Measurements from ENCODE around the gene OGFRL1. TPM values are rescaled to one million over a fixed set of nuclear protein-coding genes. Genes with fewer than 3 reads are reported as not detected.

The OGFRL1 gene
- total RNA-seq, 1 donor from 2014 or later = 35.3 TPM

GRCh38 chr6:71268735-71269437 lies 19.7 kb upstream of the OGFRL1 start:
- no peak overlapping the region for H3K9ac ChIP-seq (ENCODE audit: low read length)
- no peak overlapping the region for H3K4me3 ChIP-seq (ENCODE audit: insufficient read depth, low read depth, low read length)
- no peaks in the 10 kb centered on the region for H3K36me3 ChIP-seq (ENCODE audit: insufficient read depth, low read length)
- no peaks in the 10 kb centered on the region for H3K4me1 ChIP-seq (ENCODE audit: insufficient read depth, low read length)
- TF ChIP-seq EZH2 (IDR thresholded peaks at IDR 0.05; ENCODE audit: insufficient read depth, low read length) (no peak), CTCF (IDR thresholded peaks at IDR 0.05; ENCODE audit: insufficient read depth, low read depth, low read length) (no peak)
- H3K9me3 Mint-ChIP-seq (ENCODE audit: unreplicated experiment) = peaks cover 17% of the 10 kb centered on the region
- no peaks in the 10 kb centered on the region for H3K27me3 ChIP-seq (ENCODE audit: insufficient read depth, low read length)
- H3K27me3 Mint-ChIP-seq (ENCODE audit: low read depth, unreplicated experiment) = no peaks in the 10 kb centered on the region
- H3K4me3 Mint-ChIP-seq (ENCODE audit: unreplicated experiment) = no peak overlapping the region
- no peaks in the 10 kb centered on the region for H4K20me1 ChIP-seq (ENCODE audit: insufficient read depth, low read length)
- no peaks in the 10 kb centered on the region for H3K9me3 ChIP-seq (ENCODE audit: insufficient read depth, low read depth, low read length)
- DNase-seq (ENCODE audit: low read depth) (no peak), FAIRE-seq (no peak)
- no peaks in the 10 kb centered on the region for H3K4me1 Mint-ChIP-seq (ENCODE audit: low read depth, unreplicated experiment)
- no peak overlapping the region for H2AFZ ChIP-seq (ENCODE audit: low read depth, low read length)
- H3K79me2 ChIP-seq (ENCODE audit: insufficient read depth, low read length) = no peaks in the 10 kb centered on the region
- H3K4me2 ChIP-seq (ENCODE audit: low read length) = no peak overlapping the region
- H3K27ac Mint-ChIP-seq (ENCODE audit: unreplicated experiment) = no peak overlapping the region
- no peak overlapping the region for H3K27ac ChIP-seq (ENCODE audit: low read depth, low read length)
- H3K36me3 Mint-ChIP-seq (ENCODE audit: low read depth, unreplicated experiment) = peaks cover 8% of the 10 kb centered on the region

- H3K36me3 Mint-ChIP-seq (ENCODE audit: low read depth, unreplicated experiment) = peaks cover 2% of the 10 kb centered on the region
- no peak for TF ChIP-seq CTCF (IDR thresholded peaks at IDR 0.05; ENCODE audit: insufficient read depth, low read depth, low read length)
- TF ChIP-seq EZH2 (IDR thresholded peaks at IDR 0.05; ENCODE audit: insufficient read depth, low read length) = no peak
- no peak overlapping the region for H3K27ac Mint-ChIP-seq (ENCODE audit: unreplicated experiment)
- FAIRE-seq (no peak), DNase-seq (ENCODE audit: low read depth) (no peak)
- Histone ChIP-seq H3K9ac (ENCODE audit: low read length) (no peak overlapping the region), H3K79me2 (ENCODE audit: insufficient read depth, low read length) (no peaks in the 10 kb centered on the region), H3K36me3 (ENCODE audit: insufficient read depth, low read length) (no peaks in the 10 kb centered on the region), H3K4me2 (ENCODE audit: low read length) (no peak overlapping the region), H4K20me1 (ENCODE audit: insufficient read depth, low read length) (no peaks in the 10 kb centered on the region), H3K4me1 (ENCODE audit: insufficient read depth, low read length) (no peaks in the 10 kb centered on the region), H3K9me3 (ENCODE audit: insufficient read depth, low read depth, low read length) (no peaks in the 10 kb centered on the region), H3K27ac (ENCODE audit: low read depth, low read length) (no peak overlapping the region), H3K4me3 (ENCODE audit: insufficient read depth, low read depth, low read length) (no peak overlapping the region), H2AFZ (ENCODE audit: low read depth, low read length) (no peak overlapping the region), H3K27me3 (ENCODE audit: insufficient read depth, low read length) (no peaks in the 10 kb centered on the region)
- H3K4me3 Mint-ChIP-seq (ENCODE audit: unreplicated experiment) = no peak overlapping the region
- peaks cover 2% of the 10 kb centered on the region for H3K9me3 Mint-ChIP-seq (ENCODE audit: unreplicated experiment)
- no peaks in the 10 kb centered on the region for H3K27me3 Mint-ChIP-seq (ENCODE audit: low read depth, unreplicated experiment)
- no peaks in the 10 kb centered on the region for H3K4me1 Mint-ChIP-seq (ENCODE audit: low read depth, unreplicated experiment)
Measured at GRCh38 chr6:71277926-71278600, 10.5 kb upstream of the OGFRL1 start.

GRCh38 chr6:71279321-71279720 lies 9.3 kb upstream of the OGFRL1 start:
- Mint-ChIP-seq H3K27me3 (ENCODE audit: low read depth, unreplicated experiment) (no peaks in the 10 kb centered on the region), H3K27ac (ENCODE audit: unreplicated experiment) (peak overlapping the region; percentile 69), H3K36me3 (ENCODE audit: low read depth, unreplicated experiment) (peaks cover 2% of the 10 kb centered on the region), H3K9me3 (ENCODE audit: unreplicated experiment) (peaks cover 2% of the 10 kb centered on the region), H3K4me1 (ENCODE audit: low read depth, unreplicated experiment) (no peaks in the 10 kb centered on the region), H3K4me3 (ENCODE audit: unreplicated experiment) (no peak overlapping the region)
- H3K4me3 ChIP-seq (ENCODE audit: insufficient read depth, low read depth, low read length) = no peak overlapping the region
- H2AFZ ChIP-seq (ENCODE audit: low read depth, low read length) = no peak overlapping the region
- H3K79me2 ChIP-seq (ENCODE audit: insufficient read depth, low read length) = no peaks in the 10 kb centered on the region
- no peaks in the 10 kb centered on the region for H3K9me3 ChIP-seq (ENCODE audit: insufficient read depth, low read depth, low read length)
- no peaks in the 10 kb centered on the region for H3K4me1 ChIP-seq (ENCODE audit: insufficient read depth, low read length)
- no peaks in the 10 kb centered on the region for H3K36me3 ChIP-seq (ENCODE audit: insufficient read depth, low read length)
- TF ChIP-seq EZH2 (IDR thresholded peaks at IDR 0.05; ENCODE audit: insufficient read depth, low read length) = no peak
- TF ChIP-seq CTCF (IDR thresholded peaks at IDR 0.05; ENCODE audit: insufficient read depth, low read depth, low read length) = no peak
- H4K20me1 ChIP-seq (ENCODE audit: insufficient read depth, low read length) = no peaks in the 10 kb centered on the region
- no peak overlapping the region for H3K27ac ChIP-seq (ENCODE audit: low read depth, low read length)
- H3K4me2 ChIP-seq (ENCODE audit: low read length) = no peak overlapping the region
- H3K9ac ChIP-seq (ENCODE audit: low read length) = no peak overlapping the region
- no peak for DNase-seq (ENCODE audit: low read depth)
- H3K27me3 ChIP-seq (ENCODE audit: insufficient read depth, low read length) = no peaks in the 10 kb centered on the region
- FAIRE-seq = no peak

Data from astrocyte (in vitro differentiated cells and primary cell).